Activated B cell treated with CpG ODN at 0.5 μM for 24 hours (primary cell): Measurements from ENCODE around the gene FPR2. TPM values are rescaled to one million over a fixed set of nuclear protein-coding genes. Genes with fewer than 3 reads are reported as not detected.

ENCODE experiments used
- ATAC-seq: fragments of 200-7000 bp; cut with Tn5 transposase; one replicate; pipeline ENCODE4 v1.10.0; 2021; ENCODE audit warnings: low read depth, mild to moderate bottlenecking, moderate library complexity
- CTCF ChIA-PET: fragments of 350-600 bp; sonication (Branson Sonifier 250); formaldehyde crosslinking; loops from one replicate; lab custom pipeline; 2021; ENCODE audit warnings: antibody characterized with exemption; lab: Charles Lee
- POLR2A ChIA-PET: fragments of 350-600 bp; sonication (Branson Sonifier 250); formaldehyde crosslinking; loops from one replicate; lab custom pipeline; 2021; ENCODE audit warnings: antibody characterized with exemption; lab: Charles Lee
- DNase-seq: peaks from one replicate; pipeline ENCODE4 v3.0.0; 2022
- H3K27ac Mint-ChIP-seq: one replicate; pipeline ENCODE4 v1.8.0; 2020; ENCODE audit warnings: mixed read lengths
- H3K27me3 Mint-ChIP-seq: one replicate; pipeline ENCODE4 v1.8.0; 2021; ENCODE audit warnings: mixed read lengths
- H3K36me3 Mint-ChIP-seq: one replicate; pipeline ENCODE4 v1.8.0; 2021; ENCODE audit warnings: low read depth, mixed read lengths
- H3K4me1 Mint-ChIP-seq: one replicate; pipeline ENCODE4 v1.8.0; 2021; ENCODE audit warnings: mixed read lengths
- H3K4me3 Mint-ChIP-seq: one replicate; pipeline ENCODE4 v1.8.0; 2020; ENCODE audit warnings: mild to moderate bottlenecking, mixed read lengths
- H3K9me3 Mint-ChIP-seq: one replicate; pipeline ENCODE4 v1.8.0; 2020; ENCODE audit warnings: mixed read lengths
- intact Hi-C: fragments of 100-400 bp; cut with micrococcal nuclease; formaldehyde crosslinking; loops from one replicate; pipeline ENCODE4 v1.15.1; 2024
- total RNA-seq: library from RNA; stranded (reverse); gene quantifications from 2 replicates; pipeline ENCODE4 v1.2.3, GENCODE V29; 2022
- TF ChIP-seq, protein P1 (sequence below): fragments of 200-600 bp; IDR thresholded peaks from one replicate; pipeline ENCODE4 v1.8.0; 2022; ENCODE audit warnings: antibody characterized with exemption, mild to moderate bottlenecking

The FPR2 gene
- total RNA-seq, 1 donor from 2014 or later, result not detected

DNA sequence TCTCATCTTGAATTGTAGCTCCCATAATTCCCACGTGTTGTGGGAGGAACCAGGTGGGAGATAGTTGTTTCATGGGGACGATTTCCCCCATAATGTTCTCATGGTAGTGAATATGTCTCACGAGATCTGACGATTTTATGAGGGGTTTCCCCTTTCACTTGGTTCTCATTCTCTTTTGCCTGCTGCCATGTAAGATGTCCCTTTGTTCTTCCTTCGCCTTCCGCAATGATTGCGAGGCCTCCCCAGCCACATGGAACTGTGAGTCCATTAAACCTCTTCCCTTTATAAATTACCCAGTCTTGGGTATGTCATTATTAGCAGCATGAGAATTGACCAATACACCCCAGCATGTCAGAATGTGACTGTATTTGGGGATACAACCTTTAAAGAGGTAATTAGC, 5.4 kb upstream of the FPR2 start:
- Mint-ChIP-seq H3K27me3 (no peaks in the 10 kb centered on the region), H3K4me1 (peaks cover 12% of the 10 kb centered on the region), H3K9me3 (peaks cover 3% of the 10 kb centered on the region), H3K4me3 (no peak overlapping the region), H3K27ac (no peak overlapping the region), H3K36me3 (no peaks in the 10 kb centered on the region)
- DNase-seq, result no peak
- POLR2A ChIA-PET, result no interaction called here
- TF ChIP-seq, protein P1, sequence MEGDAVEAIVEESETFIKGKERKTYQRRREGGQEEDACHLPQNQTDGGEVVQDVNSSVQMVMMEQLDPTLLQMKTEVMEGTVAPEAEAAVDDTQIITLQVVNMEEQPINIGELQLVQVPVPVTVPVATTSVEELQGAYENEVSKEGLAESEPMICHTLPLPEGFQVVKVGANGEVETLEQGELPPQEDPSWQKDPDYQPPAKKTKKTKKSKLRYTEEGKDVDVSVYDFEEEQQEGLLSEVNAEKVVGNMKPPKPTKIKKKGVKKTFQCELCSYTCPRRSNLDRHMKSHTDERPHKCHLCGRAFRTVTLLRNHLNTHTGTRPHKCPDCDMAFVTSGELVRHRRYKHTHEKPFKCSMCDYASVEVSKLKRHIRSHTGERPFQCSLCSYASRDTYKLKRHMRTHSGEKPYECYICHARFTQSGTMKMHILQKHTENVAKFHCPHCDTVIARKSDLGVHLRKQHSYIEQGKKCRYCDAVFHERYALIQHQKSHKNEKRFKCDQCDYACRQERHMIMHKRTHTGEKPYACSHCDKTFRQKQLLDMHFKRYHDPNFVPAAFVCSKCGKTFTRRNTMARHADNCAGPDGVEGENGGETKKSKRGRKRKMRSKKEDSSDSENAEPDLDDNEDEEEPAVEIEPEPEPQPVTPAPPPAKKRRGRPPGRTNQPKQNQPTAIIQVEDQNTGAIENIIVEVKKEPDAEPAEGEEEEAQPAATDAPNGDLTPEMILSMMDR, result no peak
- intact Hi-C loops, result no loop called here
- no peak for ATAC-seq
- CTCF ChIA-PET, result no interaction called here

DNA sequence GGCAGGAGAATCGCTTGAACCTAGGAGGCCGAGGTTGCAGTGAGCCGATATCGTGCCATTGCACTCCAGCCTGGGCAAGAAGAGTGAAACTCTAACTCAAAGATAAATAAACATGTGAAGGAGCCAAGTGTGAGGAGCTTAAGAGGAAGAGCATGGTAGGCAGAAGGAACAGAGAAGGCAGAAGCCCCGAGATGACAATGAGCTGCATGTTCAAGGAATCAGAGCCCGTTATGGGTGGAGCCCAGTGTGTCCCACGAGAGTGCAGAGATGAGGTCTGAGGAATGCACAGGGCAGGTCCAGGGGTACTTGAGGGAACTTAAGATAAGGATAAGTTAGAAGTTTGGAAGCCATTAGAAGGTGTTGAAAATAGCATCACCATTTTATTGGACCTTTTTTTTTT, 716 bp downstream of the FPR2 start:
- no peaks in the 10 kb centered on the region for H3K4me1 Mint-ChIP-seq
- no peak overlapping the region for H3K4me3 Mint-ChIP-seq
- H3K27ac Mint-ChIP-seq, result no peak overlapping the region
- POLR2A ChIA-PET, result no interaction called here
- intact Hi-C loops, result no loop called here
- CTCF ChIA-PET, result no interaction called here
- TF ChIP-seq, protein P1, result no peak
- H3K9me3 Mint-ChIP-seq, result no peaks in the 10 kb centered on the region
- ATAC-seq (no peak), DNase-seq (no peak)
- peaks cover 31% of the 10 kb centered on the region for H3K27me3 Mint-ChIP-seq
- no peaks in the 10 kb centered on the region for H3K36me3 Mint-ChIP-seq

DNA sequence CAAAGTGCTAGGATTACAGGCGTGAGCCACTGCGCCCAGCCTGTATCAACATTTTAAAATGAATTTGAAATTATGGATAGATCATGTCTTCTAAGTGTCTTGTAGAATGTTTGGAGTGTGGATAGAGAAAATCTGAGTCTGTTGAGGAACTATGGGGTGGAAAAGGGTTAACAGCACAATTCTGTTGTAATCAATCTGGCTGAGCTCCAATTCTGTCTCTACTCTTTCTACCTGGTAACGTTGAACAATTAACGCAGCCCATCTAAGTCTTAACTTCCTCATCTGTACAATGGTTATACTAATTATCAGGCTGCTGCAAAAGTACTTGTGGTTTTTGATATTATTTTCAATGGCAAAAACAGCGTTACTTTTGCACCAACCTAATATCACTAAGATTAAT, 4.1 kb downstream of the FPR2 start:
- Mint-ChIP-seq H3K9me3 (no peaks in the 10 kb centered on the region), H3K4me3 (no peak overlapping the region), H3K4me1 (no peaks in the 10 kb centered on the region), H3K27me3 (peaks cover 43% of the 10 kb centered on the region), H3K27ac (no peak overlapping the region), H3K36me3 (no peaks in the 10 kb centered on the region)
- TF ChIP-seq, protein P1, result no peak
- no peak for ATAC-seq
- intact Hi-C loops, result no loop called here
- ChIA-PET CTCF (no interaction called here), POLR2A (no interaction called here)
- no peak for DNase-seq

DNA sequence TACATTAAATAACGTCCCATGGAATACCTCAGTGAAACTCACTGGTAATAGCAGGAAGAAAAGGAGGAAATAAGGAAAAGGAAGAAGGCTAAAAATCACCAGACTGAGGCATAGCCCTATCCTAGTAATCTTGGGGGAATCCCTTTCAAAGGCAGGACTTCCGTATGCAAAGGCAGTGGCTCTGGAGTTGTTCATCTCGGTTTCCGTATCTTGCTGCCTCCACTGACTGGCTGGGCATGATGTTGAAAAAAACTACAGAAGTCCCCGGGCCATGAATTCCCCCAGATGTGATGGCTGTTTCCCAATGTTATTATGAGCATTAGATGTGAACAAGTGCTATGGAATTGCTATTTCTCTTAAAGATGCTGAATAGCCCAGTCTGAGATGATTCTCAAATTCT, 5.5 kb downstream of the FPR2 start:
- no peak overlapping the region for H3K27ac Mint-ChIP-seq
- no peaks in the 10 kb centered on the region for H3K9me3 Mint-ChIP-seq
- POLR2A ChIA-PET, result no interaction called here
- ATAC-seq (no peak), DNase-seq (no peak)
- H3K27me3 Mint-ChIP-seq, result peaks cover 49% of the 10 kb centered on the region
- H3K4me1 Mint-ChIP-seq, result no peaks in the 10 kb centered on the region
- TF ChIP-seq, protein P1, result no peak
- intact Hi-C loops, result no loop called here
- H3K36me3 Mint-ChIP-seq, result no peaks in the 10 kb centered on the region
- H3K4me3 Mint-ChIP-seq, result no peak overlapping the region
- CTCF ChIA-PET, result no interaction called here

DNA sequence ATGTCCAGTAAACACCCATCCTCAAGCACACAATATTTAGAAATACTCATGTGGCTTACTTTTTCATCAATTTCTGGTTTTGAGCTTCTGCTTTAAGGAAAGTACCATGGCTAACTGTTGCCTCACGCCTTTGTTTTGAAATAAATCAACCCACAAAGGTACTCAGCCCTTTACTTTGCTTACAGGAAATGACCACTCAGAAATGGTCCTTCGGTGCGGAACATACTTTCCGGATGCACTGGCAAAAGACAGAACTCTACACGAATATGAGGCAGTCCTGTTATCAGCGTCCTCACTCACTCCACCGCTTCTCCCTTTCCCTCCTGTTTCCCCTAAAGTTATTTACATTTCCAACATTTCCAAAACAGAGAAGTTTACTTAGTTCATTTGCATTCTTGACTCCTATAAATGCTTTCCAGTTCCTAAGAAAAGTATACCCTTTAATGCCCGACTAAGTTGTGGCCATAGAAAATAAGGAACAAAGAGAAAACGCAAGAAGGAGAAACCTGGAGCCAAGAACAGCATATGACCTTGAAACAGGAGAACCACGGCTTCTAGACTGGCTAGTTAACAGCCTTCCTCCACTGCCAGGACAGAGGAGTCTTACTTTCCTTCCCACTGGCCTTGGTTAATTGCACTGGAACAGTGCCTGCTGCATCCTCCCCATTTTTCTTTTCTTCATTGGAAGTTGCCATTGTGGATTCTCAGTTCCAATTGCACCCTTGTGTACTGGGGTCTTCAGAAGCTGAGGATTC, 10.6 kb downstream of the FPR2 start:
- Mint-ChIP-seq H3K4me3 (no peak overlapping the region), H3K9me3 (peaks cover 8% of the 10 kb centered on the region), H3K27ac (no peak overlapping the region), H3K36me3 (no peaks in the 10 kb centered on the region), H3K27me3 (peaks cover 50% of the 10 kb centered on the region), H3K4me1 (no peaks in the 10 kb centered on the region)
- intact Hi-C loops, result loop anchor here (10.0 kb wide), 1 partner anchor 463 kb away; no protein-coding TSS in a partner anchor
- TF ChIP-seq, protein P1, result no peak
- POLR2A ChIA-PET, result no interaction called here
- CTCF ChIA-PET, result no interaction called here
- DNase-seq (no peak), ATAC-seq (no peak)
